Gastrocnemius medialis (tissue), 4 donors: ENCODE data around the gene VCAN. TPM values are rescaled to one million over a fixed set of nuclear protein-coding genes. Genes with fewer than 3 reads are reported as not detected.

Experiments used
- ATAC-seq, 2 donors: fragments of 150-250 bp; one replicate each; pipeline ENCODE4 v1.9.1; 2016
- DNase-seq, 2 donors: peaks; one replicate each; pipeline ENCODE4 v3.0.0-alpha.2; 2019
- H3K27ac ChIP-seq, 4 donors: fragments of 200-600 bp; sonication (generic); 1 replicate in 1 of 4; 2 replicates in 3 of 4; pipeline ENCODE4 v1.5.1; 2016 to 2018; ENCODE audit warnings: mild to moderate bottlenecking in 2 of 4, moderate library complexity in 1 of 4
- H3K27me3 ChIP-seq, 3 donors: fragments of 200-600 bp; sonication (generic) in 2 of 3; 1 replicate in 1 of 3; 2 replicates in 2 of 3; pipeline versions ENCODE4 v1.5.1 to v1.6.0; 2016 to 2019; ENCODE audit warnings: mild to moderate bottlenecking in 1 of 3, moderate library complexity in 1 of 3
- H3K36me3 ChIP-seq, 2 donors: fragments of 200-600 bp; sonication (generic) in 1 of 2; one replicate each; pipeline ENCODE4 v1.5.1; 2017 to 2018
- H3K4me1 ChIP-seq, 2 donors: fragments of 200-600 bp; sonication (generic) in 1 of 2; one replicate each; pipeline ENCODE4 v1.5.1; 2016 to 2017; ENCODE audit warnings: mild to moderate bottlenecking in 2 of 2
- H3K4me3 ChIP-seq, 4 donors: fragments of 200-600 bp; sonication (generic) in 3 of 4; 1 replicate in 1 of 4; 2 replicates in 3 of 4; pipeline ENCODE4 v1.5.1; 2016 to 2019; ENCODE audit warnings: mild to moderate bottlenecking in 2 of 4
- H3K9me3 ChIP-seq, 3 donors: fragments of 200-600 bp; sonication (generic) in 2 of 3; 1 replicate in 1 of 3; 2 replicates in 2 of 3; pipeline ENCODE4 v1.5.1; 2016 to 2019
- CTCF ChIP-seq, 5 experiments: fragments of 450-650 bp in 3 of 5; fragments of 200-600 bp in 2 of 5; sonication (generic) in 2 of 5; IDR thresholded peaks in 4 of 5; conservative IDR thresholded peaks in 1 of 5; 1 replicate in 4 of 5; 2 replicates in 1 of 5; pipeline ENCODE4 v1.5.1; 2016 to 2019; ENCODE audit warnings: antibody characterized with exemption in 5 of 5, mild to moderate bottlenecking in 3 of 5, moderate library complexity in 3 of 5
- POLR2A ChIP-seq, 2 donors: fragments of 450-650 bp; IDR thresholded peaks; one replicate each; pipeline ENCODE4 v1.6.1; 2017; ENCODE audit warnings: antibody characterized with exemption in 2 of 2, mild to moderate bottlenecking in 2 of 2, moderate library complexity in 2 of 2
- in situ Hi-C, 4 donors: fragments of 200-750 bp; cut with MboI; loops; one replicate each; pipeline versions ENCODE4 v1.15.0 to v1.8.0; 2017; ENCODE audit warnings: low sequenced_read_pairs in 4 of 4
- intact Hi-C: fragments of 100-400 bp; cut with DNase I; formaldehyde crosslinking; loops from one replicate; pipeline ENCODE4 v1.15.1; 2023; ENCODE audit warnings: low total_unique reads
- total RNA-seq, 4 donors: library from RNA; depleted of rRNA; stranded (reverse); fragments of >200 nt; gene quantifications; one replicate each; pipeline versions ENCODE4 v1.1.0 to v1.2.3, GENCODE V29; 2016

VCAN gene
- total RNA-seq, 4 donors from 2014 or later: 5.9 to 29.9 (median 17.4) TPM

- no peaks in the 10 kb centered on the region for H3K27me3 ChIP-seq
- no peak overlapping the region for H3K27ac ChIP-seq
- no peak for DNase-seq
- no peak for ATAC-seq
- no peaks in the 10 kb centered on the region for H3K9me3 ChIP-seq
- H3K4me3 ChIP-seq: no peak overlapping the region
- in situ Hi-C loops: no loop called here
- H3K4me1 ChIP-seq: no peaks in the 10 kb centered on the region
- TF ChIP-seq CTCF (IDR thresholded peaks at IDR 0.05 in 4 of 5, conservative IDR thresholded peaks at IDR 0.05 in 1 of 5): no peak
- TF ChIP-seq POLR2A (IDR thresholded peaks at IDR 0.05): no peak
- H3K36me3 ChIP-seq: no peaks in the 10 kb centered on the region
- intact Hi-C loops: no loop called here
Measured at GRCh38 chr5:83492331-83492730, 20.8 kb downstream of the VCAN start.

GRCh38 chr5:83493644-83494043 is 22.1 kb downstream of the VCAN start:
- H3K27me3 ChIP-seq: no peaks in the 10 kb centered on the region
- no peak for ATAC-seq
- H3K9me3 ChIP-seq: no peaks in the 10 kb centered on the region
- no peak for DNase-seq
- H3K27ac ChIP-seq: no peak overlapping the region
- H3K4me1 ChIP-seq: no peaks in the 10 kb centered on the region
- TF ChIP-seq CTCF (IDR thresholded peaks at IDR 0.05 in 4 of 5, conservative IDR thresholded peaks at IDR 0.05 in 1 of 5): no peak
- no peak for TF ChIP-seq POLR2A (IDR thresholded peaks at IDR 0.05)
- in situ Hi-C loops (no loop called here), intact Hi-C loops (no loop called here)
- no peak overlapping the region for H3K4me3 ChIP-seq
- no peaks in the 10 kb centered on the region for H3K36me3 ChIP-seq

- intact Hi-C loops (no loop called here), in situ Hi-C loops (no loop called here)
- DNase-seq: no peak
- Histone ChIP-seq H3K4me3 (no peak overlapping the region), H3K36me3 (no peaks in the 10 kb centered on the region), H3K27ac (no peak overlapping the region), H3K27me3 (no peaks in the 10 kb centered on the region), H3K9me3 (no peaks in the 10 kb centered on the region), H3K4me1 (no peaks in the 10 kb centered on the region)
- ATAC-seq: no peak
- TF ChIP-seq POLR2A (IDR thresholded peaks at IDR 0.05): no peak
- TF ChIP-seq CTCF (IDR thresholded peaks at IDR 0.05 in 4 of 5, conservative IDR thresholded peaks at IDR 0.05 in 1 of 5): no peak
Measured at GRCh38 chr5:83494087-83494620, 22.6 kb downstream of the VCAN start.

GRCh38 chr5:83494666-83495065 is 23.1 kb downstream of the VCAN start:
- H3K4me1 ChIP-seq: no peaks in the 10 kb centered on the region
- H3K27me3 ChIP-seq: no peaks in the 10 kb centered on the region
- no peak overlapping the region for H3K4me3 ChIP-seq
- DNase-seq (no peak), ATAC-seq (no peak)
- H3K9me3 ChIP-seq: no peaks in the 10 kb centered on the region
- in situ Hi-C loops: no loop called here
- TF ChIP-seq POLR2A (IDR thresholded peaks at IDR 0.05) (no peak), CTCF (IDR thresholded peaks at IDR 0.05 in 4 of 5, conservative IDR thresholded peaks at IDR 0.05 in 1 of 5) (no peak)
- no peaks in the 10 kb centered on the region for H3K36me3 ChIP-seq
- intact Hi-C loops: no loop called here
- H3K27ac ChIP-seq: no peak overlapping the region

GRCh38 chr5:83496626-83497025 is 25.1 kb downstream of the VCAN start:
- no peak for ATAC-seq
- no peak for DNase-seq
- no peak overlapping the region for H3K27ac ChIP-seq
- H3K4me3 ChIP-seq: no peak overlapping the region
- intact Hi-C loops (no loop called here), in situ Hi-C loops (no loop called here)
- no peaks in the 10 kb centered on the region for H3K36me3 ChIP-seq
- no peaks in the 10 kb centered on the region for H3K27me3 ChIP-seq
- H3K9me3 ChIP-seq: no peaks in the 10 kb centered on the region
- H3K4me1 ChIP-seq: no peaks in the 10 kb centered on the region
- TF ChIP-seq CTCF (IDR thresholded peaks at IDR 0.05 in 4 of 5, conservative IDR thresholded peaks at IDR 0.05 in 1 of 5): no peak
- TF ChIP-seq POLR2A (IDR thresholded peaks at IDR 0.05): no peak
